ENCODE results near the gene DEPDC7. TPM values are rescaled to one million over a fixed set of nuclear protein-coding genes. Genes with fewer than 3 reads are reported as not detected.

DEPDC7 gene
- total RNA-seq, 1 donor from 2014 or later = 4.7 TPM

DNA sequence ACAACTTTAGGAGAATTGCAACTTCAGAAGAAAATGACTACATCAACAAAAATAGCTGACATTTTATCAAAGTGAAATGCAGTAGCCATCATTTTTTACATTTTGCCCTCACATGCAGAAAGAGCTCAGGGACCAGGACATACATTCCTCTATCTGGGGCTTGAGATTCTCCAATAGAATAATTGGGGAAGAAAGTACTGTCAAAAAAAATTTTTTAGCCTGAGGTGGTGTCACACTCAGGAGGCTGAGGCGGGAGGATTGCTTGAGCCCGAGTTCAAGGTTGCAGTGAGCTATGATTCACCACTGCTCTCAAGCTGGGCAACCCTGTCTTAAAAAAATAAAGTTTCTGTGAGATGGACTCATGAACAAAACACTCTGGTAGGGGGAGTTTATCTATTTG is 32.2 kb upstream of the DEPDC7 start:
- DNase-seq (ENCODE audit: low spot score) = no peak
- Mint-ChIP-seq H3K27me3 (ENCODE audit: low read depth) (no peaks in the 10 kb centered on the region), H3K4me1 (ENCODE audit: low read depth) (peaks cover 8% of the 10 kb centered on the region), H3K36me3 (ENCODE audit: low read depth) (no peaks in the 10 kb centered on the region), H3K4me3 (ENCODE audit: unreplicated experiment) (no peak overlapping the region), H3K9me3 (ENCODE audit: low read depth) (peaks cover 4% of the 10 kb centered on the region), H3K27ac (ENCODE audit: unreplicated experiment) (no peak overlapping the region)
- no peak for TF ChIP-seq CTCF (IDR thresholded peaks at IDR 0.05)

- no peaks in the 10 kb centered on the region for H3K27me3 Mint-ChIP-seq (ENCODE audit: low read depth)
- peaks cover 8% of the 10 kb centered on the region for H3K4me1 Mint-ChIP-seq (ENCODE audit: low read depth)
- H3K4me3 Mint-ChIP-seq (ENCODE audit: unreplicated experiment) = no peak overlapping the region
- TF ChIP-seq CTCF (IDR thresholded peaks at IDR 0.05) = no peak
- peaks cover 8% of the 10 kb centered on the region for H3K9me3 Mint-ChIP-seq (ENCODE audit: low read depth)
- H3K27ac Mint-ChIP-seq (ENCODE audit: unreplicated experiment) = no peak overlapping the region
- H3K36me3 Mint-ChIP-seq (ENCODE audit: low read depth) = no peaks in the 10 kb centered on the region
- DNase-seq (ENCODE audit: low spot score) = no peak
These were observed 30.1 kb upstream of the DEPDC7 start for GRCh38 chr11:32985600-32985999.

DNA sequence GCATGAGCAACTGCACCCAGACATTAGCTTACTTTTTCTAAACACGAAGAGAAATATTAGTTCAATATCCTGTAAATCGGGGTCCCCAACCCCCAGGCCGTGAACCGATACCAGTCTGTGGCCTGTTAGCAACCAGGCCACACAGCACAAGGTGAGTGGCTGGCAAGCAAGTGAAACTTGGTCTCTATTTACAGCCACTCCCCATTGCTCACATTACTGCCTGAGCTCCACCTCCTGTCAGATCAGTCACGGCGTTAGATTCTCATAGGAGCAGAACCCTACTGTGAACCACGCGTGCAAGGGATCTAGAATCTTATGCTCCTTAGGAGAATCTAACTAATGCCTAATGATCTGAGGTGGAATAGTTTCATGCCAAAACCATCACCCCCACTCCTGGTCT is 27.8 kb upstream of the DEPDC7 start:
- DNase-seq (ENCODE audit: low spot score) = no peak
- H3K27ac Mint-ChIP-seq (ENCODE audit: unreplicated experiment) = no peak overlapping the region
- no peak for TF ChIP-seq CTCF (IDR thresholded peaks at IDR 0.05)
- H3K9me3 Mint-ChIP-seq (ENCODE audit: low read depth) = peaks cover 21% of the 10 kb centered on the region
- H3K4me1 Mint-ChIP-seq (ENCODE audit: low read depth) = peaks cover 8% of the 10 kb centered on the region
- no peaks in the 10 kb centered on the region for H3K27me3 Mint-ChIP-seq (ENCODE audit: low read depth)
- peaks cover 5% of the 10 kb centered on the region for H3K36me3 Mint-ChIP-seq (ENCODE audit: low read depth)
- no peak overlapping the region for H3K4me3 Mint-ChIP-seq (ENCODE audit: unreplicated experiment)

GRCh38 chr11:32990481-32990880 is 25.2 kb upstream of the DEPDC7 start:
- no peak overlapping the region for H3K4me3 Mint-ChIP-seq (ENCODE audit: unreplicated experiment)
- DNase-seq (ENCODE audit: low spot score) = no peak
- H3K27me3 Mint-ChIP-seq (ENCODE audit: low read depth) = peaks cover under 1% of the 10 kb centered on the region
- H3K9me3 Mint-ChIP-seq (ENCODE audit: low read depth) = peaks cover 21% of the 10 kb centered on the region
- no peak overlapping the region for H3K27ac Mint-ChIP-seq (ENCODE audit: unreplicated experiment)
- H3K36me3 Mint-ChIP-seq (ENCODE audit: low read depth) = peaks cover 5% of the 10 kb centered on the region
- TF ChIP-seq CTCF (IDR thresholded peaks at IDR 0.05) = no peak
- H3K4me1 Mint-ChIP-seq (ENCODE audit: low read depth) = no peaks in the 10 kb centered on the region

GRCh38 chr11:32991427-32991826 is 24.3 kb upstream of the DEPDC7 start:
- Mint-ChIP-seq H3K27me3 (ENCODE audit: low read depth) (peaks cover 6% of the 10 kb centered on the region), H3K27ac (ENCODE audit: unreplicated experiment) (no peak overlapping the region), H3K36me3 (ENCODE audit: low read depth) (peaks cover 5% of the 10 kb centered on the region), H3K9me3 (ENCODE audit: low read depth) (peaks cover 21% of the 10 kb centered on the region), H3K4me1 (ENCODE audit: low read depth) (no peaks in the 10 kb centered on the region), H3K4me3 (ENCODE audit: unreplicated experiment) (no peak overlapping the region)
- no peak for TF ChIP-seq CTCF (IDR thresholded peaks at IDR 0.05)
- no peak for DNase-seq (ENCODE audit: low spot score)
